ENCODE data around the gene CEP112.

Gene CEP112

DNA sequence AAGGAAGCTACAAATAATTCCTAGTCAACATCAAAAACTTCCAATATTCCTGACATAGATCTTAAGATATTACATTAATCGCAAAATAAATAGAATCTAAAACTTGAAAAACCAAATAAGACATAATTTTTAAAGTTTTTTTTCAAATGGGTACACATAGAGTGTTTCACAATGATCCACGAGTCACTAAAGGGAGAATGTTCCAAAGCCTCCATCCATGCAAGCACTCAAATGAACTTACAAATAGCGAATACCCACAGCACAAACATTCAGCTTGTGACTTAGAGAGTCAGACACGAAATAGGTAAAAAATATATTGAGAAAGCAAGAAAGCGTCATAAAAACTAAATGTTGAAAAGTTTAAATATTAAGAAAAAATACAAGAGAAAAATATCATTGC is 65.7 kb downstream of the CEP112 start:
- DNase-seq = no peak
- no peaks in the 10 kb centered on the region for H3K79me2 ChIP-seq (ENCODE audit: low read length)
- no peaks in the 10 kb centered on the region for H3K9me2 ChIP-seq (replicated peaks; ENCODE audit: insufficient read depth, low read length)
- H2AFZ ChIP-seq (ENCODE audit: low read length) = no peak overlapping the region
- H3K27me3 ChIP-seq (replicated peaks; ENCODE audit: insufficient read depth, low read length) = no peaks in the 10 kb centered on the region
- no peaks in the 10 kb centered on the region for H3K36me3 ChIP-seq (replicated peaks; ENCODE audit: insufficient read depth, low read length)
- H3K9me3 ChIP-seq (replicated peaks; ENCODE audit: insufficient read depth, low read length) = no peaks in the 10 kb centered on the region
- H3K4me3 ChIP-seq (ENCODE audit: low read length) = no peak overlapping the region
- no peak for TF ChIP-seq EZH2phosphoT487 (IDR thresholded peaks at IDR 0.05; ENCODE audit: low read length)
- TF ChIP-seq, protein P1, sequence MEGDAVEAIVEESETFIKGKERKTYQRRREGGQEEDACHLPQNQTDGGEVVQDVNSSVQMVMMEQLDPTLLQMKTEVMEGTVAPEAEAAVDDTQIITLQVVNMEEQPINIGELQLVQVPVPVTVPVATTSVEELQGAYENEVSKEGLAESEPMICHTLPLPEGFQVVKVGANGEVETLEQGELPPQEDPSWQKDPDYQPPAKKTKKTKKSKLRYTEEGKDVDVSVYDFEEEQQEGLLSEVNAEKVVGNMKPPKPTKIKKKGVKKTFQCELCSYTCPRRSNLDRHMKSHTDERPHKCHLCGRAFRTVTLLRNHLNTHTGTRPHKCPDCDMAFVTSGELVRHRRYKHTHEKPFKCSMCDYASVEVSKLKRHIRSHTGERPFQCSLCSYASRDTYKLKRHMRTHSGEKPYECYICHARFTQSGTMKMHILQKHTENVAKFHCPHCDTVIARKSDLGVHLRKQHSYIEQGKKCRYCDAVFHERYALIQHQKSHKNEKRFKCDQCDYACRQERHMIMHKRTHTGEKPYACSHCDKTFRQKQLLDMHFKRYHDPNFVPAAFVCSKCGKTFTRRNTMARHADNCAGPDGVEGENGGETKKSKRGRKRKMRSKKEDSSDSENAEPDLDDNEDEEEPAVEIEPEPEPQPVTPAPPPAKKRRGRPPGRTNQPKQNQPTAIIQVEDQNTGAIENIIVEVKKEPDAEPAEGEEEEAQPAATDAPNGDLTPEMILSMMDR (IDR thresholded peaks at IDR 0.05; ENCODE audit: low read length) = no peak
- no peak for TF ChIP-seq EZH2 (optimal IDR thresholded peaks at IDR 0.05; ENCODE audit: low read depth, low read length)
- no peaks in the 10 kb centered on the region for H4K20me1 ChIP-seq (ENCODE audit: insufficient read depth, low read length)
- H3K4me2 ChIP-seq (ENCODE audit: low read depth, low read length) = no peak overlapping the region
- H3K9ac ChIP-seq (ENCODE audit: low read length) = no peak overlapping the region
- no peaks in the 10 kb centered on the region for H3F3A ChIP-seq (ENCODE audit: insufficient read depth, low read length)
- no peaks in the 10 kb centered on the region for H3K4me1 ChIP-seq (ENCODE audit: low read length)
- no peak overlapping the region for H3K27ac ChIP-seq (ENCODE audit: low read length)

DNA sequence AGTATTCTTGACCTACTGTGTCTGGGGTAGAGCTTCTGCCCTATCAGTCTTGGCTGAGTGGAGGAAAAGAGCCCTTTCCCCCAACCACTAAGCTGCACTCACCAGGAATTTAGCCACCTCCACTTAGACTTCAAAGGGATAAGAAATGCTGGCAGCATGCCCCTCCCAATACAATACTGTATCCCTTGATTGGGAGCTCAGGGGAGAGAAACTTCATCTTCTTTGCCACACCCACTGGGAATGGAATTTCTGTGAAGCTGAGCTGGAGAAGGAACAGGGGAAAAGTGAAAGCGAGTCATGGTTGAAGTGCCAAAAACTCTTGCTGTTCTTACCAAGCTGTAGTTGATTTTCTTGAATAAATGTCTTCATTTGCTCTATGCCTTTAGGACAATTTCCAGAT is 68.8 kb downstream of the CEP112 start:
- no peak overlapping the region for H3K9ac ChIP-seq (ENCODE audit: low read length)
- H3K9me3 ChIP-seq (replicated peaks; ENCODE audit: insufficient read depth, low read length) = no peaks in the 10 kb centered on the region
- no peak overlapping the region for H2AFZ ChIP-seq (ENCODE audit: low read length)
- H4K20me1 ChIP-seq (ENCODE audit: insufficient read depth, low read length) = no peaks in the 10 kb centered on the region
- DNase-seq = no peak
- H3K79me2 ChIP-seq (ENCODE audit: low read length) = no peaks in the 10 kb centered on the region
- TF ChIP-seq EZH2phosphoT487 (IDR thresholded peaks at IDR 0.05; ENCODE audit: low read length) = no peak
- no peak for TF ChIP-seq EZH2 (optimal IDR thresholded peaks at IDR 0.05; ENCODE audit: low read depth, low read length)
- TF ChIP-seq, protein P1 (IDR thresholded peaks at IDR 0.05; ENCODE audit: low read length) = no peak
- H3F3A ChIP-seq (ENCODE audit: insufficient read depth, low read length) = no peaks in the 10 kb centered on the region
- H3K4me3 ChIP-seq (ENCODE audit: low read length) = no peak overlapping the region
- no peak overlapping the region for H3K4me2 ChIP-seq (ENCODE audit: low read depth, low read length)
- no peaks in the 10 kb centered on the region for H3K36me3 ChIP-seq (replicated peaks; ENCODE audit: insufficient read depth, low read length)
- H3K27ac ChIP-seq (ENCODE audit: low read length) = no peak overlapping the region
- H3K9me2 ChIP-seq (replicated peaks; ENCODE audit: insufficient read depth, low read length) = no peaks in the 10 kb centered on the region
- no peaks in the 10 kb centered on the region for H3K27me3 ChIP-seq (replicated peaks; ENCODE audit: insufficient read depth, low read length)
- no peaks in the 10 kb centered on the region for H3K4me1 ChIP-seq (ENCODE audit: low read length)

DNA sequence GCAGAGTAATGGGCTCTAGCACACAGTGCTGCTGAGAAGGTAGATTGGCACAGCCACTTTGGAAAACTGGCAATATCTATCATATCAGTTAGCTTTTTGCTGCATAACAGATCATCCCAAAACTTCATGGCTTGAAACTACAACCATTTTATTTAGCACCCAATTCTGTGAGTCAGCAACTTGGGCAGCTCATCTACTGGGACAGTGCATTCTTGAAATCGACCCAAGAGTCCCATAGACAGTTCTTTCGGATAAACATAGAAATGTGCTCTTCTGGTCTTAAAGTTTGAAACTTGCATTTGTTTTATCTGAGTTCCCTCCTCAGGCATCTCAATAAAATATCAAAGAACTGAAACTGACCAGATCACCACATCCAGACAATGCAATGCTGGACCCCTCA is 76.7 kb downstream of the CEP112 start:
- H3K9ac ChIP-seq (ENCODE audit: low read length) = no peak overlapping the region
- H3K79me2 ChIP-seq (ENCODE audit: low read length) = no peaks in the 10 kb centered on the region
- no peaks in the 10 kb centered on the region for H3F3A ChIP-seq (ENCODE audit: insufficient read depth, low read length)
- no peak for DNase-seq
- no peaks in the 10 kb centered on the region for H3K27me3 ChIP-seq (replicated peaks; ENCODE audit: insufficient read depth, low read length)
- H3K9me3 ChIP-seq (replicated peaks; ENCODE audit: insufficient read depth, low read length) = no peaks in the 10 kb centered on the region
- H3K4me2 ChIP-seq (ENCODE audit: low read depth, low read length) = no peak overlapping the region
- TF ChIP-seq EZH2phosphoT487 (IDR thresholded peaks at IDR 0.05; ENCODE audit: low read length) (no peak), EZH2 (optimal IDR thresholded peaks at IDR 0.05; ENCODE audit: low read depth, low read length) (no peak)
- TF ChIP-seq, protein P1 (IDR thresholded peaks at IDR 0.05; ENCODE audit: low read length) = no peak
- H2AFZ ChIP-seq (ENCODE audit: low read length) = no peak overlapping the region
- H3K9me2 ChIP-seq (replicated peaks; ENCODE audit: insufficient read depth, low read length) = no peaks in the 10 kb centered on the region
- no peaks in the 10 kb centered on the region for H3K4me1 ChIP-seq (ENCODE audit: low read length)
- H3K27ac ChIP-seq (ENCODE audit: low read length) = no peak overlapping the region
- H4K20me1 ChIP-seq (ENCODE audit: insufficient read depth, low read length) = no peaks in the 10 kb centered on the region
- no peaks in the 10 kb centered on the region for H3K36me3 ChIP-seq (replicated peaks; ENCODE audit: insufficient read depth, low read length)
- H3K4me3 ChIP-seq (ENCODE audit: low read length) = no peak overlapping the region

Data from MM.1S (cell line).